ENCODE results near the gene ASTN1.

GRCh38 chr1:177017287-177017852 is 147.1 kb downstream of the ASTN1 start:
- TF ChIP-seq POLR2A (IDR thresholded peaks at IDR 0.05; ENCODE audit: low read depth, low read length) (no peak), TAF1 (IDR thresholded peaks at IDR 0.05; ENCODE audit: low read depth, low read length) (no peak), POLR2AphosphoS5 (IDR thresholded peaks at IDR 0.05; ENCODE audit: low read depth, low read length) (no peak)

Measured in GM12891 (cell line).